AG09319 (cell line): ENCODE data around the gene TRRAP.

Source experiments
- DNase-seq: peaks from one replicate; pipeline ENCODE4 v3.0.0-alpha.2; 2010; ENCODE audit warnings: low read depth; ENCODE audit errors: extremely low read depth
- CTCF ChIP-seq: IDR thresholded peaks from 2 replicates; pipeline ENCODE4 v1.5.1; 2011; ENCODE audit warnings: low read depth, mild to moderate bottlenecking, inconsistent platforms, low read length, moderate library complexity

Gene TRRAP

DNA sequence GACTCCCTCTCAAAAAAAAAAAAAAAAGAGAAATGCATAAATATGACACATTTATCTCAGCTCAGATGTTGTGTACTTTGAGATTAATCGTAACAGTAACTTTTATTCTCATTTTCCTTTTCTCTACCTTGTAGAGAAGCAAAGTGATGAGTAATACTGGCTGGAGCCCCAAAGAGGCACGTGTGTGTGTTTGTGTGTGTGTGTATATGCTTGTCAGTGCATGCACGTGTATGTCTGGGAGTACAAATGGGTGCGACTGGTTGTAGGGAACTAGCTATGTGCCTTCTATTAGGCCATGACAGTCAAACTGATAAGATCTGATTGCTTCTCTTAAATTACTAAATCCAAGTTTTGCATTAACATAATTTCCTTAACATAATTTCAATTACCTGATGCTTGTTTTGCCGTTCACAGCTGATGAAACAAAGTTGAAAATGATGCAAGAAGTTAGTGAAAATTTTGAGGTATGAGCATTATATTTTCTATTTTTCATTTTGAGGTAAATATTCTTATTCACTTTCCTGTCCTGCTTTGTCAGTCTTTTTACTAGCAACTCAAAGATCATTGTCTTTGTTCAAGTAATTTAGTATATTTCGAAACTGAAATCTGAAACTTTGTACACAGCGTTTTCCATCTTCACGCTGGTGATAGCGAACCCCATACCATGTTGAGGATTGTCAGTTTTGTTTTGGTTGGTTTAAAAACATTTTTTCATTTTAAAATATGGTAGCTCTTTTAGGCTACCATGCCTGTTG lies 3.4 kb downstream of the TRRAP start:
- DNase-seq = no peak
- TF ChIP-seq CTCF = no peak

GRCh38 chr7:98884416-98884815 lies 6.1 kb downstream of the TRRAP start:
- TF ChIP-seq CTCF = no peak
- DNase-seq = no peak

- DNase-seq = no peak
- no peak for TF ChIP-seq CTCF
These were observed 8.7 kb downstream of the TRRAP start for GRCh38 chr7:98887038-98887437.

GRCh38 chr7:98892609-98893008 lies 14.3 kb downstream of the TRRAP start:
- TF ChIP-seq CTCF = no peak
- no peak for DNase-seq

DNA sequence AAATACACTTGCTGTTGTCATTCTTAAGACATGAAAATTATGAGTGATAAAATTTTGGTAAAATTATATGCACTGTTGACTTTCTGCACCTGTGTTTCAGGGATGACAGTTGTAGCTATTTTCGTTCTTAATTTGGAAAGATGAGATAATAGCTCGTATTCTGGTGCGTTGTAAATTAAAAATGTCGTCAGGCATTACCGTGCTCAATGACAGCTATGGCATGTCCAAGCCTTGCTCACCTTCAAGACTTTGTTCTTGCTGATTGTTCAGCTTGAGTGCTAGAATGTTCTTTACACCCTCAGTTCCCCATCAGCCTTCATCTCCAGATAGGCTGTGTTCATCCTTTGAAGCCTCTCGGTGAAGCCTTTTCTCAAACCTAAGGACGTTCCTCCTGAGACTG lies 21.5 kb downstream of the TRRAP start:
- DNase-seq = no peak
- TF ChIP-seq CTCF = no peak

- no peak for DNase-seq
- no peak for TF ChIP-seq CTCF
These were observed 22.5 kb downstream of the TRRAP start for GRCh38 chr7:98900815-98901214.

DNA sequence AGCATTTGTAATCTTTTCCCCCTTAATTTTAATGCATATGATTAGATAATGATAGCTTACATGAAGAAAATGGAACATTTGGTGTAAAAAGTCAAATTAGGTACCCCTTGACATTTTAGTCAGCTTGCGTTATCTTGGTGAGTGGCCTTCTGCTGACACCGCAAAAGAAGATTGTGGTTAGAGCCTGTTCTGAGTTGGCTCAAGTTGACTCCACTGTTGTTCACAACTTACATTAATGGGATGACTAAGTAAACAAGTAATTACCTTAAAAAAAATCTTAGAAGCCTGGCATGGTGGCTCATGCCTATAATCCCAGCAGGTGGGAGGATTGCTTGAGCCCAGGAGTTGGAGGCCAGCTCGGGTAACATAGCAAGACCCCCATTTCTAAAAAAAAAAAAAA lies 24.2 kb downstream of the TRRAP start:
- no peak for DNase-seq
- TF ChIP-seq CTCF = no peak
